Subcutaneous abdominal adipose tissue (tissue), 5 donors: ENCODE measurements around the gene LRIF1.
"Not testable (repeated sequence)": the region's sequence is repeated elsewhere in the genome, so short reads cannot be mapped to it uniquely, and the experiment has no call there.

Experiments used
- H3K27ac ChIP-seq: one replicate; pipeline ENCODE4 v1.7.0; 2013; ENCODE audit warnings: low read depth, mild to moderate bottlenecking, inconsistent platforms, low read length, moderate library complexity
- H3K27me3 ChIP-seq, 5 donors: one replicate each; pipeline ENCODE4 v1.7.0; 2013; ENCODE audit warnings: low read length in 5 of 5, inconsistent platforms in 1 of 5; ENCODE audit not compliant: control insufficient read depth in 5 of 5, insufficient read depth in 4 of 5
- H3K36me3 ChIP-seq, 5 donors: one replicate each; pipeline ENCODE4 v1.7.0; 2013; ENCODE audit warnings: low read length in 5 of 5; ENCODE audit not compliant: control insufficient read depth in 5 of 5, insufficient read depth in 5 of 5
- H3K4me1 ChIP-seq, 5 donors: one replicate each; pipeline ENCODE4 v1.7.0; 2013; ENCODE audit warnings: low read length in 5 of 5, mild to moderate bottlenecking in 3 of 5, moderate library complexity in 1 of 5; ENCODE audit not compliant: control insufficient read depth in 5 of 5, insufficient read depth in 5 of 5
- H3K4me3 ChIP-seq, 5 donors: one replicate each; pipeline ENCODE4 v1.7.0; 2013; ENCODE audit warnings: low read length in 5 of 5, low read depth in 1 of 5
- H3K9ac ChIP-seq, 5 donors: one replicate each; pipeline ENCODE4 v1.7.0; 2013; ENCODE audit warnings: low read length in 5 of 5, mild to moderate bottlenecking in 4 of 5, moderate library complexity in 3 of 5
- H3K9me3 ChIP-seq, 5 donors: one replicate each; pipeline ENCODE4 v1.7.0; 2013; ENCODE audit warnings: low read length in 5 of 5; ENCODE audit not compliant: control insufficient read depth in 5 of 5
- donor health status: healthy.
- donor health status: healthy.
- donor health status: healthy.
- donor health status: healthy.
- donor health status: healthy.

The LRIF1 gene

DNA sequence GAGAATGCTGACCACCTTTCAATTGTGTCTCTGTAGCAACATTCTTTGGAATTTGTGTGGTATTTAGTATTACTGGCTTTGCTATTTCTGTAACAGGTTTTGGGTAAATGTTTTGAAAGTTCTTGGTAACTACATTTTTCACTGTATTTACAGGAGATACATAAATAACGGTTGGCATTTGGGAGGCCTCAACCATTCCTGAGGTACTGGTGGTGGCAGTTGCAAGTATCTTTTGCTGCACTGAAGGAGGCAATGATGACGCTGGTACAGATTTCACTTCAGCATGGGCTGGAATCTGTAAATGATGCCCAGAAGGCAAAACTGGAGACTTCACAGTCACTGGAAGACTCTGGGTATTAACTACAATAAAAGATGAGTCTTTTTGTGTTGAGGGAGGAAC, 11.7 kb downstream of the LRIF1 start:
- Histone ChIP-seq H3K27me3 (no peaks in the 10 kb centered on the region), H3K9me3 (peaks cover 0 to 9% (median 5%) of the 10 kb centered on the region in 5 donors), H3K9ac (no peak overlapping the region), H3K4me1 (no peaks in the 10 kb centered on the region), H3K36me3 (peaks cover 15 to 48% (median 23%) of the 10 kb centered on the region in 5 donors), H3K4me3 (no peak overlapping the region), H3K27ac (no peak overlapping the region)

DNA sequence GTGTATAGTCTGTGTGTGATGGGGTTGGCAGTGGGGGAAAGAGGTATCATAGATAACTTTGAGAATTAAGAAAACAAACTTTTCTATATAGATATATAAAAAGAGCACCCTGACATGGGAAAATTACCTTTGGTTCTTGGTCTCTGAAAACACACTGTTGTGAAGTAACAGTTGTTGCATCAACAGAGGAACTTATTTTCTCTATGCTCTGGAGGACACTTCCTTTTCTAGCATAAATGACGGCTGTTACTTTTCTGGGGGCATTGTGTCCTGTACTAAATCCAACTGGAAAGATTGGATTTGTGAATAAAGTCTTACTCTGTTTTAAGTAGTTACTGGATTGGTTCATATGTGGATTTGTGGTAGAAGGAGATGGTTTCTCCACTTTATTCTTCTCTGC, 12.6 kb downstream of the LRIF1 start:
- H3K4me1 ChIP-seq: no peaks in the 10 kb centered on the region
- H3K4me3 ChIP-seq: no peak overlapping the region
- no peak overlapping the region for H3K27ac ChIP-seq
- H3K9ac ChIP-seq: no peak overlapping the region
- peaks cover 15 to 43% (median 23%) of the 10 kb centered on the region in 5 donors for H3K36me3 ChIP-seq
- H3K9me3 ChIP-seq: peaks cover 0 to 5% (median 5%) of the 10 kb centered on the region in 5 donors
- H3K27me3 ChIP-seq: no peaks in the 10 kb centered on the region

DNA sequence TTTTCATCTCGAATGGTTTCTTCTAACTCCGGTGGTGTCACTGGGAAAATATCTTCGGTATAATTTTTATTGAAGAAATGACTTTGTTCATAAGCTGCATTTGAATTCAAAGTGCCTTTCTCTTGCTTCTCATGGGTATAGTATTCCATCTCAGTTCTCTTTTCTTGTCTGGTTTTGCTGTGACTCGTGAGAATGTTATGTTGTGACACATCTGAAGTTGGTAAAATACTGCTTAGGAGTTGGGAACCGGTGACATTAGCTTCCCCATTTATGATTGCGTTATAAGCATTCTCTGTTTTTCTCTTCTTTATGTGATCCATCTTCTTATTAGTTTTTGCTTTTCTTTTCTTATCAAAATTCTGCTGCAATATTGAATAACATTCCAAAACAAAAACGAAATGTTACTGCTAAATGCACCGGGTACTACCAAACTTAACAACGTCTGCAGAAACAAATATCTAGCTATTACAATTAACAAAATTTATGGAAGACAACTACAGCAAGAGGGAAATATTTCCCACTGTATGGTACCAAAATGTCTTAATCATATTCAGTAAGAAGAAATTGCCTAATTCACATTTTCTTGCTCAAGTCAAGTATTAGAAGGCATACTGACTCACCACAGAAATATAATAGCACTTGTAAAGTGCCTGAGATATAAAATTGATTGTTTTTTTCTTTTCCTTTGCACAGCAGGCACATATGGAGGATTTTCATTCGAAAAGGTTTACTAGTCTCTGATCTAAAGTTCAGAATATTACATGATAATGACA, 15.5 kb downstream of the LRIF1 start:
- H3K36me3 ChIP-seq: peaks cover 15 to 42% (median 23%) of the 10 kb centered on the region in 5 donors
- peaks cover 0 to 12% (median 5%) of the 10 kb centered on the region in 5 donors for H3K9me3 ChIP-seq
- H3K4me3 ChIP-seq: no peak overlapping the region
- no peak overlapping the region for H3K9ac ChIP-seq
- H3K27ac ChIP-seq: no peak overlapping the region
- H3K4me1 ChIP-seq: no peaks in the 10 kb centered on the region
- H3K27me3 ChIP-seq: no peaks in the 10 kb centered on the region

DNA sequence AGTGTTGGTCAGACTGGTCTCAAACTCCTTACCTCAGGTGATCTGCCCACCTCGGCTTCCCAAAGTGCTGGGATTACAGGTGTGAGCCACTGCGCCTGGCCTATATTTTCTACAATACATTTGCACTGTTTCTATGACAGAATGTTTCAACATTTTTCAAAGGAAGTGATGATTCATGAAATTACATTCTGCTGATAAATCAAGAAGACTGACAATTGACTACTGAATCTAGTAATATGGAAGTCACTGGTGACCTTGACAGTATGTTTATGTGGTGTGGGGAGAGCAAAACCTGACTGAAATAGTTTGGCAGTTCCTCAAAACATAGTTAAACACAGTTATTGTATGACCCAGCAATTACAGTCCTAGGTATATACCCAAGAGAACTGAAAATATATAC, 18.1 kb downstream of the LRIF1 start:
- no peaks in the 10 kb centered on the region for H3K27me3 ChIP-seq
- H3K4me3 ChIP-seq: no peak overlapping the region
- H3K9ac ChIP-seq: no peak overlapping the region
- no peak overlapping the region for H3K27ac ChIP-seq
- peaks cover 7 to 24% (median 14%) of the 10 kb centered on the region in 5 donors for H3K36me3 ChIP-seq
- H3K4me1 ChIP-seq: no peaks in the 10 kb centered on the region
- H3K9me3 ChIP-seq: peaks cover 0 to 8% (median 0%) of the 10 kb centered on the region in 5 donors

DNA sequence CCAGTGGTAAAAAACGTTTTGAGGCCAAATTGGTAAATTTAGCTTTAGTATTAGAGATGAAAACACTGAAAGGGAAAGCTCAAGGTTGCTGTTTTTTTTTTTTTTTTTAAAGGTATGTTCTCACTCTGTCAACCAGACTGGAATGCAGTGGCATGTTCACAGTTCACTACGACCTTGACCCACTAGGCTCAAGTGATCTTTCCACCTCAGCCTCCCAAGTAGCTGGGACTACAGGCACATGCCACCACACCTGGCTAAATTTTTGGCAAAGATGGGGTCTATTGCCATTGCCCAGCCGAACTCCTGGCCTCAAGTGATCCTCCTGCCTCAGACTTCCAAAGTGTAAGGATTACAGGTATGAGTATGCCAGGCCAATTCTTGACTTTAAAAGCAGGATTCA, 18.9 kb downstream of the LRIF1 start:
- H3K27me3 ChIP-seq: no peaks in the 10 kb centered on the region

DNA sequence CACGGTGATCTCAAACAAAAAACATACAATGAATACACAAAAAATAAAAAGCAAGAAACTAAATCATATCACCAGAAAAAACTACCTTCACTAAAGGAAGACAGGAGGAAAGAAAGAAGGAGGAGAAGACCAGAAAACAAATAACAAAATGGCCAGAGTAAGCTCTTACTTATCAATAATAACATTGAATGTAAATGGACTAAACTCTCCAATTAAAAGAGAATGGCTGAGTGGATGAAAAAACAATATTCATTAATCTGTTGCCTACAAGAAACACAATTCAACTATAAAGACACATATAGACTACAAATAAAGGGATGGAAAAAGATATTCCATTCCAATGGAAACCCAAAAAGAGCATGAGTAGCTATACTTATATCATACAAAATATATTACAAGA, 27.2 kb downstream of the LRIF1 start:
- Histone ChIP-seq H3K4me3 (no peak overlapping the region), H3K27ac (no peak overlapping the region), H3K36me3 (no peaks in the 10 kb centered on the region), H3K27me3 (no peaks in the 10 kb centered on the region), H3K9ac (no peak overlapping the region), H3K4me1 (no peaks in the 10 kb centered on the region), H3K9me3 (peaks cover 4 to 37% (median 13%) of the 10 kb centered on the region in 5 donors)

More for the DNA sequence above, 18.9 kb downstream of the LRIF1 start:
- H3K9me3 ChIP-seq: peaks cover 0 to 8% (median 4%) of the 10 kb centered on the region in 5 donors
- no peaks in the 10 kb centered on the region for H3K4me1 ChIP-seq
- H3K9ac ChIP-seq: no peak overlapping the region
- H3K4me3 ChIP-seq: no peak overlapping the region
- H3K27ac ChIP-seq: no peak overlapping the region
- peaks cover 6 to 22% (median 12%) of the 10 kb centered on the region in 5 donors for H3K36me3 ChIP-seq

DNA sequence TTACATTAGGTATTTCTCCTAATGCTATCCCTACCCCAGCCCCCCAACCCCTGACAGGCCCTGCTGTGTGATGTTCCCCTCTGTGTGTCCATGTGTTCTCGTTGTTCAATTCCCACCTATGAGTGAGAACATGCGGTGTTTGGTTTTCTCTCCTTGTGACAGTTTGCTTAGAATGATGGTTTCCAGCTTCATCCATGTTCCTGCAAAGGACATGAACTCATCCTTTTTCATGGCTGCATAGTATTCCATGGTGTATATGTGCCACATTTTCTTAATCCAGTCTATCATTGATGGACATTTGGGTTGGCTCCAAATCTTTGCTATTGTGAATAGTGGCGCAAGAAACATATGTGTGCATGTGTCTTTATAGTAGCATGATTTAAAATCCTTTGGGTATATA, 32.6 kb downstream of the LRIF1 start:
- H3K9me3 ChIP-seq: peaks cover 0 to 38% (median 11%) of the 10 kb centered on the region in 5 donors
- H3K9ac ChIP-seq, H3K27ac ChIP-seq, H3K4me1 ChIP-seq, H3K36me3 ChIP-seq, H3K4me3 ChIP-seq, H3K27me3 ChIP-seq: not testable (repeated sequence)

DNA sequence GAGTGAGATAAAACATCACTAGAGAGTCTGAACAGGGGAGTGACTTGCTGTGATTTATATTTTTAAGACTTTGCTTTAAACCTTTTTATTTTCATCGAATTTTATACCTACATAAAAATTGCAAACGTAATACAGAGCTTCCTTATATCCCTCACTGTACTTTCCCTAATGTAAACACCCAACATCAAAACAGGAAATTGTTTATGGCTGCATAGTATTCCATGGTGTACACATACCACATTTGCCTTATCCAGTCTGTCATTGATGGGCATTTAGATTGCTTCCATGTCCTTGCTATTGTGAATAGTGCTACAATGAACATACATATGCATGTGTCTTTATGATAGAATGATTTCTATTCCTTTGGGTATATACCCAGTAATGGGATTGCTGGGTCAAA, 34.8 kb downstream of the LRIF1 start:
- no peak overlapping the region for H3K27ac ChIP-seq
- H3K27me3 ChIP-seq: no peaks in the 10 kb centered on the region
- no peak overlapping the region for H3K9ac ChIP-seq
- peaks cover 3 to 22% (median 8%) of the 10 kb centered on the region in 5 donors for H3K9me3 ChIP-seq
- H3K36me3 ChIP-seq: no peaks in the 10 kb centered on the region
- H3K4me3 ChIP-seq: no peak overlapping the region
- H3K4me1 ChIP-seq: no peaks in the 10 kb centered on the region

DNA sequence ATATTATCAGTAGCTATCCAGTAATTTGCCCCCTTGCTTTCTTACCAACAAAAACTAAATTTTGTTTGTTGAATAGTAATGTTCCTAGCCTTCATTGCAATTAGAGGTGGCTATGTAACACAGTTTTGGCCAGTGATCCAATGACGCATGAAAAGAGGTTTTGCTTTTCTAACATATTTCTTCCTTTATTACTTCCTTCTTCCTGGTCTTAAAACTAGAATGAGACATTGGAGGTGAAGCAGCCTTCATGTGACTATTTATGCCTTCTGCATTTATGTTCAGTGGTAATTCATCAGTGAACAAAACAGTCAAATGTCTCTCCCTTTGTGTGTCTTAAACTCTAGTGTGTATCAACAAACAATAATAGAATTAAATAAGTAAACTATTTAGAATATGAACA, 35.5 kb downstream of the LRIF1 start:
- H3K27me3 ChIP-seq: no peaks in the 10 kb centered on the region
- no peaks in the 10 kb centered on the region for H3K4me1 ChIP-seq
- no peak overlapping the region for H3K4me3 ChIP-seq
- H3K27ac ChIP-seq: no peak overlapping the region
- H3K36me3 ChIP-seq: no peaks in the 10 kb centered on the region
- peaks cover 0 to 18% (median 8%) of the 10 kb centered on the region in 5 donors for H3K9me3 ChIP-seq
- H3K9ac ChIP-seq: no peak overlapping the region

DNA sequence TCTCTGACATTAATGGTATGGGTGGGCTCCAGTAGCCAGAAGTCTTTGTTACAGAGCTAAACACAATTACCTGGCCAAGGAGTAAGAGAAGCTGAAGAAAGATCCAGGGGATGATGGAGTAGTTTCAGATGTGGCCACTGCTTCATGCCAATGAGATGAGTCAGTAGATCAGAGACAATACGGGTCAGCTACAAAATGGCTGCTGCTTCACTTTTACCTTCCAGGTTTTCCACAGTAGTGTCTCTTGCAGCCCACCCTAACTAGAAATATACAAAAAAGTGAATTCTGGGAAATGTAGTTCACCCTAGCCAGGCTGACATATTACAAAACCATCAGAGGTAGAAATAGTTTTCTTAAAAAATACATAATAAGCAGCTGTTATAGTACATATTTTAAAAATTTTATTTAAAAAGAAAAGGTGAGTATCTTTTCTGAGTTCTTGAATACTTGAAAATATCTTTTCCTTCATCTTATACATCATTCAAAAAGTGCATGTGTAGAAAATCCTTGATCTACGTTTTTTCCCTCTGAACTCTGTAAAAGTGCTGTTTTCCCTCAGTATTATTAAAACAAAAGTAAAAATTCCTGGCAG, 36.1 kb downstream of the LRIF1 start:
- Histone ChIP-seq H3K36me3 (no peaks in the 10 kb centered on the region), H3K4me1 (no peaks in the 10 kb centered on the region), H3K27ac (no peak overlapping the region), H3K4me3 (no peak overlapping the region), H3K27me3 (no peaks in the 10 kb centered on the region), H3K9ac (no peak overlapping the region), H3K9me3 (peaks cover 0 to 21% (median 8%) of the 10 kb centered on the region in 5 donors)
